HepG2 (cell line): ENCODE data around the gene SLC25A36. TPM values are rescaled to one million over a fixed set of nuclear protein-coding genes. Genes with fewer than 3 reads are reported as not detected.
"Not testable (repeated sequence)": the region's sequence is repeated elsewhere in the genome, so short reads cannot be mapped to it uniquely, and the experiment has no call there.

Experiments used
- ATAC-seq: fragments of 200-7000 bp; cut with Tn5 transposase; 3 replicates; pipeline ENCODE4 v1.9.1; 2020; ENCODE audit warnings: mild to moderate bottlenecking, moderate library complexity
- BruUV-seq: library from RNA; stranded (reverse); fragments of 400-500 nt; replicated peaks from 2 replicates; lab custom pipeline; 2021; lab: Mats Ljungman, UMichigan
- CTCF ChIA-PET: fragments of 300-600 bp; formaldehyde crosslinking; extraction: SDS; loops from one replicate; lab custom pipeline; 2021; ENCODE audit warnings: low total read pairs, inconsistent platforms, low intra/inter-chr PET ratio; lab: Yijun Ruan, JAX
- POLR2A ChIA-PET: fragments of 350-600 bp; sonication (Branson Sonifier 250); formaldehyde crosslinking; loops from one replicate; lab custom pipeline; 2020; ENCODE audit warnings: antibody characterized with exemption, inconsistent platforms; lab: Yijun Ruan, JAX
- DNase-seq: peaks from one replicate; pipeline ENCODE4 v3.0.0-alpha.2; 2015; ENCODE audit warnings: low spot score
- FAIRE-seq: peaks from 3 replicates; lab custom pipeline; 2011; peaks lifted over from hg19 to GRCh38; lab: Jason Lieb, UNC
- H2AFZ ChIP-seq: one replicate; pipeline ENCODE4 v1.6.1; 2011; ENCODE audit warnings: low read length, inconsistent platforms
- H3K27ac ChIP-seq: fragments of 300-600 bp; 3 replicates; pipeline ENCODE4 v1.8.0; 2011; ENCODE audit warnings: mixed run types, mild to moderate bottlenecking, mixed read lengths, low read length, inconsistent platforms; ENCODE audit not compliant: insufficient read depth; ENCODE audit errors: extremely low read length
- H3K27me3 ChIP-seq, 2 experiments: fragments of 200-600 bp in 1 of 2; 2 replicates in 1 of 2; 3 replicates in 1 of 2; pipeline versions ENCODE4 v1.6.0 to v1.8.0; 2011; ENCODE audit warnings: low read length in 2 of 2, mild to moderate bottlenecking in 2 of 2, moderate library complexity in 2 of 2, inconsistent platforms in 1 of 2; ENCODE audit not compliant: insufficient read depth in 2 of 2, control insufficient read depth in 1 of 2
- H3K36me3 ChIP-seq, 2 experiments: fragments of 200-600 bp in 1 of 2; replicated peaks in 1 of 2; 2 replicates in 1 of 2; 3 replicates in 1 of 2; pipeline versions ENCODE4 v1.5.1 to v1.8.0; 2011; ENCODE audit warnings: low read length in 2 of 2, inconsistent platforms in 1 of 2; ENCODE audit not compliant: insufficient read depth in 2 of 2, control insufficient read depth in 1 of 2
- H3K4me1 ChIP-seq: 2 replicates; pipeline ENCODE4 v1.5.1; 2012; ENCODE audit warnings: low read length, inconsistent platforms; ENCODE audit not compliant: insufficient read depth
- H3K4me2 ChIP-seq: 2 replicates; pipeline ENCODE4 v1.6.0; 2011; ENCODE audit warnings: low read depth, low read length, inconsistent platforms
- H3K4me3 ChIP-seq, 3 experiments: fragments of 200-600 bp in 1 of 3; sonication (generic), shearing (Covaris generic) in 1 of 3; replicated peaks in 1 of 3; 2 replicates each; pipeline ENCODE4 v1.5.1; 2011 to 2016; ENCODE audit warnings: low read length in 3 of 3, inconsistent platforms in 2 of 3, low read depth in 2 of 3, mild to moderate bottlenecking in 2 of 3, control low read depth in 1 of 3, mixed read lengths in 1 of 3; ENCODE audit not compliant: insufficient read depth in 1 of 3
- H3K79me2 ChIP-seq: one replicate; pipeline ENCODE4 v1.6.1; 2011; ENCODE audit warnings: low read length, inconsistent platforms; ENCODE audit not compliant: insufficient read depth
- H3K9ac ChIP-seq: 2 replicates; pipeline ENCODE4 v1.6.0; 2011; ENCODE audit warnings: mild to moderate bottlenecking, low read depth, low read length, inconsistent platforms; ENCODE audit not compliant: insufficient read depth
- H3K9me3 ChIP-seq: 2 replicates; pipeline ENCODE4 v1.5.1; 2012; ENCODE audit warnings: mild to moderate bottlenecking, low read length
- H4K20me1 ChIP-seq: 2 replicates; pipeline ENCODE4 v1.6.0; 2011; ENCODE audit warnings: inconsistent platforms, mild to moderate bottlenecking, low read length, moderate library complexity; ENCODE audit not compliant: insufficient read depth
- THAP8 ChIP-seq: sonication (generic); formaldehyde crosslinking; IDR thresholded peaks from 2 replicates; pipeline ENCODE4 v1.5.1; 2020; ENCODE audit warnings: missing genetic modification reagents, mild to moderate bottlenecking, borderline replicate concordance
- ZNF18 ChIP-seq: sonication (generic); formaldehyde crosslinking; IDR thresholded peaks from 2 replicates; pipeline ENCODE4 v1.8.0; 2022; ENCODE audit warnings: mild to moderate bottlenecking, missing genetic modification reagents; ENCODE audit not compliant: insufficient replicate concordance
- WGBS: methylation state at CpG from one replicate; pipeline ENCODE4 v1.1.6; 2017; ENCODE audit warnings: low lambda C conversion rate; 5-methylcytosine and 5-hydroxymethylcytosine counted together
- in situ Hi-C: cut with HindIII; loops from 2 replicates; pipeline ENCODE4 v1.10.0; 2017; ENCODE audit warnings: low pct_unique_long_range_greater_than_20kb; ENCODE audit not compliant: extremely low pct_ligation_motif_present
- intact Hi-C: fragments of 100-400 bp; cut with micrococcal nuclease; formaldehyde crosslinking; loops from one replicate; pipeline ENCODE4 v1.10.0; 2022; ENCODE audit not compliant: unreplicated experiment
- polyA plus RNA-seq, 8 experiments: library from polyadenylated mRNA; depleted of rRNA in 3 of 8; stranded (reverse) in 7 of 8; unstranded in 1 of 8; fragments of >200 nt; fragmentation: Illumina TruSeq in 4 of 8; extraction: Trizol in 4 of 8; gene quantifications; 2 replicates each; pipeline versions ENCODE4 v1.2.1 to v1.2.3, GENCODE V29; 2011 to 2016; ENCODE audit warnings: low read depth in 4 of 8, missing spikeins in 1 of 8, mixed read lengths in 1 of 8; ENCODE audit not compliant: insufficient read depth in 1 of 8
- total RNA-seq, 5 experiments: library from RNA; depleted of rRNA; stranded (reverse); fragments of >200 nt; fragmentation: Illumina TruSeq; extraction: Trizol; gene quantifications; 2 replicates each; pipeline ENCODE4 v1.2.3, GENCODE V29; 2016; ENCODE audit warnings: low read depth in 1 of 5

SLC25A36 gene
- total and polyA plus RNA-seq, 2 of the 13 experiments (the other 11 are each of a cell fraction or from before 2014, with no cell fraction given): 30.6 to 85.6 TPM

GRCh38 chr3:140994316-140994715 is 52.7 kb downstream of the SLC25A36 start (continued):
- no peak for TF ChIP-seq THAP8 (CRISPR knock-in tag)

- POLR2A ChIA-PET, H3K79me2 ChIP-seq, H2AFZ ChIP-seq, FAIRE-seq, ATAC-seq, H3K4me3 ChIP-seq, intact Hi-C loops, CTCF ChIA-PET, H3K9ac ChIP-seq, DNase-seq, H3K27ac ChIP-seq, H3K27me3 ChIP-seq, in situ Hi-C loops, BruUV-seq, H3K9me3 ChIP-seq, H4K20me1 ChIP-seq, H3K4me1 ChIP-seq, H3K4me2 ChIP-seq, H3K36me3 ChIP-seq: not testable (repeated sequence)
- 0% methylated on average over 2 of the region's 2 CpGs for WGBS
These were observed 53.2 kb downstream of the SLC25A36 start for GRCh38 chr3:140994861-140995260.

GRCh38 chr3:140995881-140996280 is 54.2 kb downstream of the SLC25A36 start:
- in situ Hi-C loops (no loop called here), intact Hi-C loops (no loop called here)
- Histone ChIP-seq H3K4me3 (no peak overlapping the region), H3K27ac (no peak overlapping the region), H2AFZ (no peak overlapping the region), H3K9ac (no peak overlapping the region), H3K9me3 (peaks cover 4% of the 10 kb centered on the region; the same call in 1 of the 2 replicates), H3K4me2 (no peak overlapping the region), H3K4me1 (no peaks in the 10 kb centered on the region), H3K36me3 (no peaks in the 10 kb centered on the region), H4K20me1 (no peaks in the 10 kb centered on the region), H3K27me3 (no peaks in the 10 kb centered on the region), H3K79me2 (no peaks in the 10 kb centered on the region)
- ChIA-PET POLR2A (no interaction called here), CTCF (no interaction called here)
- no peak for TF ChIP-seq ZNF18 (CRISPR knock-in tag)
- ATAC-seq: no peak
- 17% methylated on average over 2 of the region's 2 CpGs for WGBS
- DNase-seq: no peak
- no peak for FAIRE-seq
- BruUV-seq: no TSS peak
